ENCODE measurements around the gene MS4A12.

The MS4A12 gene

GRCh38 chr11:60544077-60544476, 51.5 kb downstream of the MS4A12 start:
- Histone ChIP-seq H3K27ac (no peak overlapping the region), H3K4me2 (peak overlapping the region; percentile 49), H3K27me3 (no peaks in the 10 kb centered on the region), H3K9ac (no peak overlapping the region), H3K36me3 (no peaks in the 10 kb centered on the region), H4K20me1 (no peaks in the 10 kb centered on the region), H3K4me3 (no peak overlapping the region), H3K9me3 (peaks cover 5% of the 10 kb centered on the region; the same call in 1 of the 2 replicates), H3K4me1 (peaks cover 13% of the 10 kb centered on the region)
- no peak for TF ChIP-seq Cebpa-rat (IDR thresholded peaks at IDR 0.05)
